HepG2 (cell line): ENCODE data around the gene VCL. TPM values are rescaled to one million over a fixed set of nuclear protein-coding genes. Genes with fewer than 3 reads are reported as not detected.

ENCODE experiments used
- ATAC-seq: fragments of 200-7000 bp; cut with Tn5 transposase; 3 replicates; pipeline ENCODE4 v1.9.1; 2020; ENCODE audit warnings: mild to moderate bottlenecking, moderate library complexity
- BruUV-seq: library from RNA; stranded (reverse); fragments of 400-500 nt; replicated peaks from 2 replicates; lab custom pipeline; 2021; lab: Mats Ljungman, UMichigan
- CTCF ChIA-PET: fragments of 300-600 bp; formaldehyde crosslinking; extraction: SDS; loops from one replicate; lab custom pipeline; 2021; ENCODE audit warnings: low total read pairs, inconsistent platforms, low intra/inter-chr PET ratio; lab: Yijun Ruan, JAX
- POLR2A ChIA-PET: fragments of 350-600 bp; sonication (Branson Sonifier 250); formaldehyde crosslinking; loops from one replicate; lab custom pipeline; 2020; ENCODE audit warnings: antibody characterized with exemption, inconsistent platforms; lab: Yijun Ruan, JAX
- DNase-seq: peaks from one replicate; pipeline ENCODE4 v3.0.0-alpha.2; 2015; ENCODE audit warnings: low spot score
- FAIRE-seq: peaks from 3 replicates; lab custom pipeline; 2011; peaks lifted over from hg19 to GRCh38; lab: Jason Lieb, UNC
- H2AFZ ChIP-seq: one replicate; pipeline ENCODE4 v1.6.1; 2011; ENCODE audit warnings: low read length, inconsistent platforms
- H3K27ac ChIP-seq: fragments of 300-600 bp; 3 replicates; pipeline ENCODE4 v1.8.0; 2011; ENCODE audit warnings: mixed run types, mild to moderate bottlenecking, mixed read lengths, low read length, inconsistent platforms; ENCODE audit not compliant: insufficient read depth; ENCODE audit errors: extremely low read length
- H3K27me3 ChIP-seq, 2 experiments: fragments of 200-600 bp in 1 of 2; 2 replicates in 1 of 2; 3 replicates in 1 of 2; pipeline versions ENCODE4 v1.6.0 to v1.8.0; 2011; ENCODE audit warnings: low read length in 2 of 2, mild to moderate bottlenecking in 2 of 2, moderate library complexity in 2 of 2, inconsistent platforms in 1 of 2; ENCODE audit not compliant: insufficient read depth in 2 of 2, control insufficient read depth in 1 of 2
- H3K36me3 ChIP-seq, 2 experiments: fragments of 200-600 bp in 1 of 2; replicated peaks in 1 of 2; 2 replicates in 1 of 2; 3 replicates in 1 of 2; pipeline versions ENCODE4 v1.5.1 to v1.8.0; 2011; ENCODE audit warnings: low read length in 2 of 2, inconsistent platforms in 1 of 2; ENCODE audit not compliant: insufficient read depth in 2 of 2, control insufficient read depth in 1 of 2
- H3K4me1 ChIP-seq: 2 replicates; pipeline ENCODE4 v1.5.1; 2012; ENCODE audit warnings: low read length, inconsistent platforms; ENCODE audit not compliant: insufficient read depth
- H3K4me2 ChIP-seq: 2 replicates; pipeline ENCODE4 v1.6.0; 2011; ENCODE audit warnings: low read depth, low read length, inconsistent platforms
- H3K4me3 ChIP-seq, 3 experiments: fragments of 200-600 bp in 1 of 3; sonication (generic), shearing (Covaris generic) in 1 of 3; replicated peaks in 1 of 3; 2 replicates each; pipeline ENCODE4 v1.5.1; 2011 to 2016; ENCODE audit warnings: low read length in 3 of 3, inconsistent platforms in 2 of 3, low read depth in 2 of 3, mild to moderate bottlenecking in 2 of 3, control low read depth in 1 of 3, mixed read lengths in 1 of 3; ENCODE audit not compliant: insufficient read depth in 1 of 3
- H3K79me2 ChIP-seq: one replicate; pipeline ENCODE4 v1.6.1; 2011; ENCODE audit warnings: low read length, inconsistent platforms; ENCODE audit not compliant: insufficient read depth
- H3K9ac ChIP-seq: 2 replicates; pipeline ENCODE4 v1.6.0; 2011; ENCODE audit warnings: mild to moderate bottlenecking, low read depth, low read length, inconsistent platforms; ENCODE audit not compliant: insufficient read depth
- H3K9me3 ChIP-seq: 2 replicates; pipeline ENCODE4 v1.5.1; 2012; ENCODE audit warnings: mild to moderate bottlenecking, low read length
- H4K20me1 ChIP-seq: 2 replicates; pipeline ENCODE4 v1.6.0; 2011; ENCODE audit warnings: inconsistent platforms, mild to moderate bottlenecking, low read length, moderate library complexity; ENCODE audit not compliant: insufficient read depth
- NFIC ChIP-seq: IDR thresholded peaks from 2 replicates; pipeline ENCODE4 v1.6.1; 2012; ENCODE audit warnings: mild to moderate bottlenecking, low read length, inconsistent platforms
- NRL ChIP-seq: sonication (generic); formaldehyde crosslinking; IDR thresholded peaks from 2 replicates; pipeline ENCODE4 v1.5.0; 2020; ENCODE audit warnings: missing genetic modification reagents, mild to moderate bottlenecking, moderate library complexity, borderline replicate concordance
- SMAD3 ChIP-seq: sonication (generic); formaldehyde crosslinking; IDR thresholded peaks from 2 replicates; pipeline ENCODE4 v1.4.0; 2020; ENCODE audit warnings: missing genetic modification reagents
- STAG1 ChIP-seq: sonication (generic); formaldehyde crosslinking; IDR thresholded peaks from 2 replicates; pipeline ENCODE4 v1.4.0; 2020; ENCODE audit warnings: missing genetic modification reagents
- ZBTB21 ChIP-seq: sonication (generic); formaldehyde crosslinking; IDR thresholded peaks from 2 replicates; pipeline ENCODE4 v1.4.0; 2020; ENCODE audit warnings: missing genetic modification reagents
- ZBTB8A ChIP-seq: sonication (generic); formaldehyde crosslinking; IDR thresholded peaks from 2 replicates; pipeline ENCODE4 v1.4.0; 2020; ENCODE audit warnings: mild to moderate bottlenecking, low read depth, missing genetic modification reagents, borderline replicate concordance
- ZMAT3 ChIP-seq: sonication (generic); formaldehyde crosslinking; conservative IDR thresholded peaks from 2 replicates; pipeline ENCODE4 v1.7.0; 2021; ENCODE audit warnings: missing genetic modification reagents
- ZNF7 ChIP-seq: IDR thresholded peaks from 2 replicates; pipeline ENCODE4 v1.6.1; 2016; ENCODE audit warnings: missing biosample characterization, missing genetic modification reagents
- WGBS: methylation state at CpG from one replicate; pipeline ENCODE4 v1.1.6; 2017; ENCODE audit warnings: low lambda C conversion rate; 5-methylcytosine and 5-hydroxymethylcytosine counted together
- in situ Hi-C: cut with HindIII; loops from 2 replicates; pipeline ENCODE4 v1.10.0; 2017; ENCODE audit warnings: low pct_unique_long_range_greater_than_20kb; ENCODE audit not compliant: extremely low pct_ligation_motif_present
- intact Hi-C: fragments of 100-400 bp; cut with micrococcal nuclease; formaldehyde crosslinking; loops from one replicate; pipeline ENCODE4 v1.10.0; 2022; ENCODE audit not compliant: unreplicated experiment
- polyA plus RNA-seq, 8 experiments: library from polyadenylated mRNA; depleted of rRNA in 3 of 8; stranded (reverse) in 7 of 8; unstranded in 1 of 8; fragments of >200 nt; fragmentation: Illumina TruSeq in 4 of 8; extraction: Trizol in 4 of 8; gene quantifications; 2 replicates each; pipeline versions ENCODE4 v1.2.1 to v1.2.3, GENCODE V29; 2011 to 2016; ENCODE audit warnings: low read depth in 4 of 8, missing spikeins in 1 of 8, mixed read lengths in 1 of 8; ENCODE audit not compliant: insufficient read depth in 1 of 8
- total RNA-seq, 5 experiments: library from RNA; depleted of rRNA; stranded (reverse); fragments of >200 nt; fragmentation: Illumina TruSeq; extraction: Trizol; gene quantifications; 2 replicates each; pipeline ENCODE4 v1.2.3, GENCODE V29; 2016; ENCODE audit warnings: low read depth in 1 of 5
- TF ChIP-seq, protein P1 (sequence below): IDR thresholded peaks from 2 replicates; pipeline ENCODE4 v1.6.1; 2016; ENCODE audit warnings: control low read depth
- TF ChIP-seq, protein P2 (sequence below), 2 experiments: fragments of 450-650 bp in 1 of 2; sonication (generic) in 1 of 2; formaldehyde crosslinking; IDR thresholded peaks; 2 replicates each; pipeline versions ENCODE4 v1.5.0 to v1.8.0; 2020 to 2022; ENCODE audit warnings: mild to moderate bottlenecking in 1 of 2, missing genetic modification reagents in 1 of 2

Gene VCL
- total and polyA plus RNA-seq, 2 of the 13 experiments (the other 11 are each of a cell fraction or from before 2014, with no cell fraction given): 17.3 to 26.9 TPM

DNA sequence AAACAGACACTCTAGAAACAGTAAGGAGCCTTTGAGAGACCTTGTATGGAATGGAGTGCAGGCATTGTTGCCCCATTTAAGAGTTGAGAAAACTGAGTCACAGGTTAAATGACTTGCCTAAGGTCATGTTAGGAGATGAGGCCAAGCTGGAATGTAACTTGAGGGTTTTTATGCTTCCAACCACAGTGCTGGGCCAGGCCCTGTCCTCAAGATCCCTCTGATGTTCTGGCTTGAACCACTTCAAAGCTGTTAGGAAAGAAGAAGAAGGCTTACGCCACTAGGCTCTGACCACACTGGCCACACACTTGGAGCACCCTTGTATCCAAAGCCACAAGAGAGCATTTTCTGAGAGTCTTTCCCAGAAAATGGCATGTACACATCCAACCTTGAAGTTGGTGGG lies 44.3 kb upstream of the VCL start:
- ATAC-seq (no peak), FAIRE-seq (no peak), DNase-seq (no peak)
- intact Hi-C loops (no loop called here), in situ Hi-C loops (no loop called here)
- no peak overlapping the region for H3K27ac ChIP-seq
- no peaks in the 10 kb centered on the region for H3K79me2 ChIP-seq
- H3K9me3 ChIP-seq: no peaks in the 10 kb centered on the region
- BruUV-seq: no TSS peak
- no peak overlapping the region for H3K4me2 ChIP-seq
- TF ChIP-seq, protein P1, sequence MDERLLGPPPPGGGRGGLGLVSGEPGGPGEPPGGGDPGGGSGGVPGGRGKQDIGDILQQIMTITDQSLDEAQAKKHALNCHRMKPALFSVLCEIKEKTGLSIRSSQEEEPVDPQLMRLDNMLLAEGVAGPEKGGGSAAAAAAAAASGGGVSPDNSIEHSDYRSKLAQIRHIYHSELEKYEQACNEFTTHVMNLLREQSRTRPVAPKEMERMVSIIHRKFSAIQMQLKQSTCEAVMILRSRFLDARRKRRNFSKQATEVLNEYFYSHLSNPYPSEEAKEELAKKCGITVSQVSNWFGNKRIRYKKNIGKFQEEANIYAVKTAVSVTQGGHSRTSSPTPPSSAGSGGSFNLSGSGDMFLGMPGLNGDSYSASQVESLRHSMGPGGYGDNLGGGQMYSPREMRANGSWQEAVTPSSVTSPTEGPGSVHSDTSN (CRISPR knock-in tag): no peak
- no peak for TF ChIP-seq NRL (CRISPR knock-in tag)
- no peak for TF ChIP-seq ZBTB21
- ChIA-PET CTCF (no interaction called here), POLR2A (no interaction called here)
- 63% methylated on average over 1 of the region's 1 CpG for WGBS
- H3K27me3 ChIP-seq: no peaks in the 10 kb centered on the region
- H3K36me3 ChIP-seq: no peaks in the 10 kb centered on the region
- peaks cover 9% of the 10 kb centered on the region for H3K4me1 ChIP-seq
- H3K9ac ChIP-seq: no peak overlapping the region
- H3K4me3 ChIP-seq: no peak overlapping the region
- no peak overlapping the region for H2AFZ ChIP-seq
- H4K20me1 ChIP-seq: no peaks in the 10 kb centered on the region

DNA sequence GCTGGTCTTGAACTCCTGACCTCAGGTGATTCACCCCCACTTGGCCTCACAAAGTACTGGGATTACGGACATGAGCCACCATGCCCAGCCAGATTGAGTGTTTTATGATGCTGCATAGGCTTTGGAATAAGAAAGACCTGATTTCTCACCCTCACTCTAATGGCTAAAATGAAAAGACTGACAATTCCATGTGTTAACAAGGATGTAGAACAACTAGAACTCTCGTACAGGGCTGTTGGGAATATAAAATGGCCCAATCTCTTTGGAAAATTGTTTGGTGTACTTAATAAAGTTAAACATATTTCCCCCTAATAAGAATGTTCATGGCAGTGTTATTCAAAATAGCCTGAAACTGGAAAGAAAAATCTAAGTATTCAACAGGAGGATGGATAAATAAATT lies 43.2 kb upstream of the VCL start:
- no peak overlapping the region for H3K4me2 ChIP-seq
- no peak overlapping the region for H3K27ac ChIP-seq
- POLR2A ChIA-PET: no interaction called here
- no TSS peak for BruUV-seq
- TF ChIP-seq NFIC (no peak), SMAD3 (CRISPR knock-in tag) (no peak), ZBTB8A (CRISPR knock-in tag) (no peak), ZNF7 (CRISPR knock-in tag) (peak; percentile 50), ZMAT3 (no peak), STAG1 (CRISPR knock-in tag) (no peak)
- TF ChIP-seq, protein P2, sequence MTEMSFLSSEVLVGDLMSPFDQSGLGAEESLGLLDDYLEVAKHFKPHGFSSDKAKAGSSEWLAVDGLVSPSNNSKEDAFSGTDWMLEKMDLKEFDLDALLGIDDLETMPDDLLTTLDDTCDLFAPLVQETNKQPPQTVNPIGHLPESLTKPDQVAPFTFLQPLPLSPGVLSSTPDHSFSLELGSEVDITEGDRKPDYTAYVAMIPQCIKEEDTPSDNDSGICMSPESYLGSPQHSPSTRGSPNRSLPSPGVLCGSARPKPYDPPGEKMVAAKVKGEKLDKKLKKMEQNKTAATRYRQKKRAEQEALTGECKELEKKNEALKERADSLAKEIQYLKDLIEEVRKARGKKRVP (CRISPR knock-in tag; IDR thresholded peaks at IDR 0.05): no peak
- TF ChIP-seq, all 625 proteins: peak for 1
- WGBS: 22% methylated on average over 2 of the region's 2 CpGs
- no peak for ATAC-seq
- H3K4me1 ChIP-seq: peaks cover 20% of the 10 kb centered on the region
- no peaks in the 10 kb centered on the region for H3K27me3 ChIP-seq
- no peak for FAIRE-seq
- in situ Hi-C loops (no loop called here), intact Hi-C loops (no loop called here)
- no peak for DNase-seq
- H3K9me3 ChIP-seq: no peaks in the 10 kb centered on the region
- no peak overlapping the region for H2AFZ ChIP-seq
- CTCF ChIA-PET: no interaction called here
- H3K4me3 ChIP-seq: no peak overlapping the region
- H3K9ac ChIP-seq: no peak overlapping the region
- H4K20me1 ChIP-seq: no peaks in the 10 kb centered on the region
- no peaks in the 10 kb centered on the region for H3K79me2 ChIP-seq
- no peaks in the 10 kb centered on the region for H3K36me3 ChIP-seq
